Activated CD4-positive, alpha-beta T cell treated with anti-CD3 and anti-CD28 coated beads, Interleukin-10, Interleukin-2, amounts not matched to agents 100 ng/mL and 50 ng/mL, durations not matched to agents 16 hours and 8 hours (primary cell): ENCODE measurements around the gene RNPEPL1.

ENCODE experiments used
- DNase-seq: peaks from one replicate; pipeline ENCODE4 v3.0.0-alpha.2; 2020

The RNPEPL1 gene

DNA sequence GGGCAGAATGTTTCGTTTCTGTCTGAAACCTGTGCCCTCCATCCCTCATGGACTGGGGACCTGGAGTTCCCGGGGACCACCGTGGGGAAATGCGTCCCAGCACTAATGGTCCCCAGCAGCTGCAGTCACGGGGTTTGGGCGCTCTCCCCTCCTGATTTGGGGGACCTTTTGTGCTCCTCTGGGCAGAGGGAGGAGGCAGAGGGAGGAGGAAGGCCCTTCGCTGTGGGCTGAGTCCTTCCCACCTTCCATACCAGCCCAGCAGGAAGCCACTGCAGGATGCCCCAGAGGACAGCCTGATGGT, 60.2 kb downstream of the RNPEPL1 start:
- no peak for DNase-seq

DNA sequence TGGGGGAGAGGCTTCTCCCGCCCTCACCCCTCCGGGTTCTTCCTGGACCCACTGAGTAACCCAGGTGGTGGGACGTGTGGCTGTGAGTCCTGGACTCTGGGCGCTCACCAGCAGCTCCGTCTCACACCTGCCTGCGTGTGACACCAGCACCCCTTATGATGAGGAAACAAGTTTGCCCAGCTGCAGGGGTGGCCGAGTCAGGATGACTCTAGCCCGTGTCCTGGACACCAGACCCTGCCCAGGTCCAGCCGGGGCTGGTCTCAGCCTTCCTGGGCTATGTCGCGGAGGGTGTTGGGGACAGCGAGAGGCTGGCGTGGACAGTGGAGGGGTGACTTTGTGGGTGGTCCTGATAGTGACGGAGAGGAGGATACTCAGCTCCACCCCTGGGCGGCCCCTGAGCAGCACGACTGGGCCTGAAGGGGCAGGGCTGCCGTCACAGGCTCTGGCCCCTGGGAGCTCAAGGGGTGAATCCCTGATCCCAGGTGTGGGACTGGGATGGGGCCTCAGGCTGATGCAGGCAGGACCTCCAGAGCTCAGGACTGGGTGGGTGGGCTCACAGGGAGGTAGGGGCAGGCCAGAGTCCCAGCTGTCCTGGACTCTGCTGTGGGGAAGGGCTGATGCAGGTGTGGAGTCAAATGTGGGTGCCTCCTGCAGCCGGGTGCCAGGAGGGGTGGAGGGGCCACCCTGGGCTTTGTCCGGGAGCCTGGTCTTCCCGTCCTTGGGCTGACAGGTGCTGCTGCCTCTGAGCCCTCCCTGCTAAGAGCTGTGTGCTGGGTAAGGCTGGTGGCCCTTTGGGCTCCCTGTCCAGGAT, 60.7 kb downstream of the RNPEPL1 start:
- DNase-seq = no peak

- DNase-seq = no peak
These were observed 61.3 kb downstream of the RNPEPL1 start for GRCh38 chr2:240629619-240629967.

DNA sequence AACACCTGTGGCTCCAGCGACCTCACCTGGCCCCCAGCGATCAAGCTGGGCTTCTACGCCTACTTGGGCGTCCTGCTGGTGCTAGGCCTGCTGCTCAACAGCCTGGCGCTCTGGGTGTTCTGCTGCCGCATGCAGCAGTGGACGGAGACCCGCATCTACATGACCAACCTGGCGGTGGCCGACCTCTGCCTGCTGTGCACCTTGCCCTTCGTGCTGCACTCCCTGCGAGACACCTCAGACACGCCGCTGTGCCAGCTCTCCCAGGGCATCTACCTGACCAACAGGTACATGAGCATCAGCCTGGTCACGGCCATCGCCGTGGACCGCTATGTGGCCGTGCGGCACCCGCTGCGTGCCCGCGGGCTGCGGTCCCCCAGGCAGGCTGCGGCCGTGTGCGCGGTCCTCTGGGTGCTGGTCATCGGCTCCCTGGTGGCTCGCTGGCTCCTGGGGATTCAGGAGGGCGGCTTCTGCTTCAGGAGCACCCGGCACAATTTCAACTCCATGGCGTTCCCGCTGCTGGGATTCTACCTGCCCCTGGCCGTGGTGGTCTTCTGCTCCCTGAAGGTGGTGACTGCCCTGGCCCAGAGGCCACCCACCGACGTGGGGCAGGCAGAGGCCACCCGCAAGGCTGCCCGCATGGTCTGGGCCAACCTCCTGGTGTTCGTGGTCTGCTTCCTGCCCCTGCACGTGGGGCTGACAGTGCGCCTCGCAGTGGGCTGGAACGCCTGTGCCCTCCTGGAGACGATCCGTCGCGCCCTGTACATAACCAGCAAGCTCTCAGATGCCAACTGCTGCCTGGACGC, 61.9 kb downstream of the RNPEPL1 start:
- DNase-seq = no peak
